SJCRH30 (cell line): ENCODE results near the gene URB1. TPM values are rescaled to one million over a fixed set of nuclear protein-coding genes. Genes with fewer than 3 reads are reported as not detected.

Experiments used
- DNase-seq, 2 experiments: peaks; one replicate each; pipeline ENCODE4 v3.0.0-alpha.2; 2015 to 2020
- H3K27ac ChIP-seq: fragments of 250-450 bp; sonication (Bioruptor Pico); 2 replicates; pipeline ENCODE4 v1.5.1; 2020; ENCODE audit warnings: mild to moderate bottlenecking, moderate library complexity
- H3K27me3 ChIP-seq: fragments of 250-450 bp; sonication (Bioruptor Pico); 2 replicates; pipeline ENCODE4 v1.5.1; 2020; ENCODE audit warnings: mild to moderate bottlenecking, moderate library complexity
- H3K36me3 ChIP-seq: fragments of 250-450 bp; sonication (Bioruptor Pico); 2 replicates; pipeline ENCODE4 v1.5.1; 2020; ENCODE audit warnings: mild to moderate bottlenecking, moderate library complexity
- H3K4me1 ChIP-seq: fragments of 250-450 bp; sonication (Bioruptor Pico); 2 replicates; pipeline ENCODE4 v1.5.1; 2020; ENCODE audit warnings: mild to moderate bottlenecking, moderate library complexity
- H3K4me3 ChIP-seq: fragments of 250-450 bp; sonication (Bioruptor Pico); 2 replicates; pipeline ENCODE4 v1.5.1; 2020; ENCODE audit warnings: mild to moderate bottlenecking, moderate library complexity
- H3K9me3 ChIP-seq: fragments of 250-450 bp; sonication (Bioruptor Pico); replicated peaks from 2 replicates; pipeline ENCODE4 v1.5.1; 2020; ENCODE audit warnings: mild to moderate bottlenecking, moderate library complexity
- total RNA-seq: library from RNA; depleted of rRNA; stranded (reverse); fragments of >200 nt; shearing (Covaris generic); gene quantifications from 2 replicates; pipeline ENCODE4 v1.2.3, GENCODE V29; 2014

URB1 gene
- total RNA-seq, 1 experiment from 2014 or later, result 21.8 TPM

DNA sequence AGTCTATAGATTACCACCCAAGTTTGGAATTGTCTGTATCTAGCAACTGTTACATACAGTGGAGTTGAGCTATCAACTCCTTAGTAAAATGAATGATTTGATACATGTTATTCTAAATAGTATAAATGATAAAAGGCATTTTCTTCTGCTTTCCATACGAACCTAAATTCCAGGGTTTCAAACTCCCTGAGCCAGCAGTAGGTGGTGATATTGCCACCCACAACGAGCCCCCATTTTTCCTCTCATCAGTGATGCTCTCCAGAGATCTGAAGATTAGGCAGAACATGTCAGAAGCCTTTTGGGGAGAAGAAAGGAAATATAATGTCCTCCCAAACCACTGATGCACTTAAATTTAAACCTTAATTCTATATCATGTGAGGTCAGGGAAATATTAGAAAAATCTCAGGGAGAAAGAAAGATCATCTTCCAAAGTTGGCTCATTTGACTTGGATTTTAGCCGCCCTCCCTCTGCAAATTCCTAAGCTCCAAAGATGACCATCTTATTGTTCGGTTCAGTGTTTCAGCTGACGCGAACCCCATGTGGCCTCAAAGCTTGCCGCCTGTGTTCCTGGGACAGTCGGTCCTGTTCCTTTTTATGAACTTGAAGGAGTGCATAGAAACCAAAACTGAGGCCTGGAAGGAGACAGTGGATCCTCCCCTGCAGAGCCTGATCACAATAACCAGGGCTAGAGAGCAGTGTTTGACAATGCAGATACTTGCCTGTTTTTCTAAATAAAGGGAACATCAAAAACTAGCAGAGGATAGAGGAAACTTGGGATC is 22.0 kb upstream of the URB1 start:
- Histone ChIP-seq H3K4me3 (no peak overlapping the region), H3K9me3 (no peaks in the 10 kb centered on the region), H3K36me3 (no peaks in the 10 kb centered on the region), H3K27me3 (peaks cover 3% of the 10 kb centered on the region; the same call in 1 of the 2 replicates), H3K4me1 (no peaks in the 10 kb centered on the region), H3K27ac (no peak overlapping the region)
- peak in 1 of 2 experiments; percentile 44 for DNase-seq

DNA sequence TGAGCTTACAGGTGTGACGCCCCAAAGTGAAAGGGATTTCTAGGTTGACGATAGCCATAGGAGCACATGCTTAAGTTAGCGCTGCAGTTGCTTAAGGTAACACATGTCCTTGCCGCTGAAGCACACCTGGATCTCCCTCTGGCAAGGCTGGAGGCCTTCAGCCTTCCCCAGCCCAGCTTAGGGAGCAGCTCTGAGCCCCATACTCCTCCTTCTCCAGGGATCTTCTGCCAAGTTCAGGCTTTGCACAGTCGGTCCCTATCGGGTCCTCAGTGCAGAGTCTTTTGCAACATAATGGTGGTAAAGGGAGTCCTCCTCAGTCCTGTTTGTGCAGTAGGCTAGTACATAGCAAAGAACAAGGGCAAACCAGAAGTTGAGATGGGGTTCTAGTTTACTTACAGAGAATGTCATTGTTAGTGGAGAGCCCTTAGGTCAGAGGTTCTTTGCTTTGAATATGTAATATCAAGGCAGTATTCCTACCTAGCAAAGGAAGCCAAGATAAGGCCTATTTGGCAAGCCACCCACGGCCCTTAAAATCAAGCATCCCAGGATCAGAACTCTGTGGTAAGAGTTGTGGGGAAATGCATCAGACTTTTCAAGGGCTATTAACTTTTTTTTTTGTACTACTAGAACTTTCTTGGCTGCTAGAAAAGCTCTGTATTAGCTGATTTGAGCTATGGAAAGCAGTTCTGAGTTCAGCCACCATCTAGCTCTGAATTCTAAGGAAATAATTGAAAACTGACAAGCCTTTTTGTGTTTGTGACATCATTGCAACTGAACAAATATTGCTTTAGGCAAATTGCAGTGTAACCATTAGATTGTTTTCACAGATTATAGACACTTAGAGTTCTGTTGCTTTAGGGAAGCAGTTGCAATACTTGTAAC is 21.1 kb upstream of the URB1 start:
- no peaks in the 10 kb centered on the region for H3K4me1 ChIP-seq
- no peaks in the 10 kb centered on the region for H3K9me3 ChIP-seq
- no peak overlapping the region for H3K4me3 ChIP-seq
- no peak for DNase-seq
- no peak overlapping the region for H3K27ac ChIP-seq
- H3K36me3 ChIP-seq, result no peaks in the 10 kb centered on the region
- peaks cover 3% of the 10 kb centered on the region; the same call in 1 of the 2 replicates for H3K27me3 ChIP-seq

DNA sequence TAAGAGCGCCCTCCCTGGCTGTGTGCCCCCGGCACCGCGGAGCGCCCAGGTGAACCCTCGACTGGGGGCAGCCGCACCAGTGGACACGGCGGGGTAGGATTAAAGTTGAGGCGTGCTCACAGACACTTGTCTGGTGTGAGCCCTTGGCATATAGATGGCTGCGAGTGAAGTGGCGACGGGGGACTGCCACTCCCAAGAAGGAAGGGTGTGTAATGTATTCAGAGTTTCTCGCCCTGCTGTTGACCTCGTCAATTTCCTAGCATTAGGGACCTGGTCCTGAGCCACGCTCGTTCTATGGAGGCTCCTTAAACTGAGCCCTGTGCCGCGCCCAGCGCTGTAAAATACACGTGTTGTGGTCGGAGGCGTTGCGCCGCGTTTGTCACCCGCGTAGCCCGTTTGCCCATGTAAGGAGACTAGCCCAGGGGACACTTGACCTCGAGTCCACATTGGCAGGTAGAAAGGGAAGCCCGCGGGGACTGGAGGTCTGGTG is 20.2 kb upstream of the URB1 start:
- Histone ChIP-seq H3K9me3 (no peaks in the 10 kb centered on the region), H3K27me3 (peaks cover 3% of the 10 kb centered on the region; the same call in 1 of the 2 replicates), H3K4me3 (no peak overlapping the region), H3K36me3 (no peaks in the 10 kb centered on the region), H3K27ac (no peak overlapping the region), H3K4me1 (no peaks in the 10 kb centered on the region)
- no peak for DNase-seq

DNA sequence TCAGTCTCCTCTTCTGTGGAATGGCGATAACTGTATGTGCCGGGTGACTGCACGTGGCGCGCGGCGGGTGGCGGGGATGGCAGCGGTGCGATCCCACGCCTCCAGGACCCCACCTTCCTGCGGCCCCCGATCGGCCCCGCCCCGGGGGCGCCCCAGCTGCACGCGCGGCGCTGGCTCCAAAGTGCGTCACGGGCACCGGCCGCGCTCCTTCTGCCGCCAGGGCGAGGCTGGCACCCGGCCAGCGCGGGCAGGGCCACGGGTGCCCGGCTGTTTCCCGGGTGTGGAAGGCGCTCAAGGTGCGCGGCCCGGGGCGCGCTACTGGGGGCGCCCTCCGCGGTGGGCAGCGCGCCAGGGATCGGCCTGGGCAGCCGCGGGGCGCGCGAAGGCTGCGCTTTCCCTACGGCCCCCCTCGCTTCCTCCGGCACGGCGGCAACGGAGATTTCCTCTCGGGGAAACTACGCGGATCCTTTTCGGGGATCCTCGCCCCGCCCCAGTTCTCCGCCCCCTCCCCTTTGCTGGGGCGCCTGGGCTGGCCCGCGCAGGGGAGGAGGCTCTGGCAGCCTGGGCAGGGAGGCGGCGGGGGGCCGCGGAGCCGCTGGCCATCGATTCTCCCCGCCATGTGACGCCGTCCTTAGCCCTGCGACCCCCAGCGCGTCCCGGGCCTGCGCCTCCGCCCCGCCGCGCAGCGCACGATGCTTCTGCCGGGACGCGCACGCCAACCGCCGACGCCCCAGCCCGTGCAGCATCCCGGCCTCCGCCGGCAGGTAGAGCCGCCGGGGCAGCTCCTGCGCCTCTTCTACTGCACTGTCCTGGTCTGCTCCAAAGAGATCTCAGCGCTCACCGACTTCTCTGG is 19.6 kb upstream of the URB1 start, which contains the start of gene EVA1C:
TSS of gene EVA1C (plus strand) at position 545 of the 853 bp plus-strand sequence. CDS start at position 693, 148 bp downstream.
- Histone ChIP-seq H3K9me3 (no peaks in the 10 kb centered on the region), H3K4me1 (no peaks in the 10 kb centered on the region), H3K27ac (no peak within 1 kb of the TSS), H3K36me3 (no peaks in the 10 kb centered on the region), H3K27me3 (peaks cover 3% of the 10 kb centered on the region), H3K4me3 (peak within 1 kb of the TSS; percentile 63)
- DNase-seq, result peak; percentile 18 to 26

DNA sequence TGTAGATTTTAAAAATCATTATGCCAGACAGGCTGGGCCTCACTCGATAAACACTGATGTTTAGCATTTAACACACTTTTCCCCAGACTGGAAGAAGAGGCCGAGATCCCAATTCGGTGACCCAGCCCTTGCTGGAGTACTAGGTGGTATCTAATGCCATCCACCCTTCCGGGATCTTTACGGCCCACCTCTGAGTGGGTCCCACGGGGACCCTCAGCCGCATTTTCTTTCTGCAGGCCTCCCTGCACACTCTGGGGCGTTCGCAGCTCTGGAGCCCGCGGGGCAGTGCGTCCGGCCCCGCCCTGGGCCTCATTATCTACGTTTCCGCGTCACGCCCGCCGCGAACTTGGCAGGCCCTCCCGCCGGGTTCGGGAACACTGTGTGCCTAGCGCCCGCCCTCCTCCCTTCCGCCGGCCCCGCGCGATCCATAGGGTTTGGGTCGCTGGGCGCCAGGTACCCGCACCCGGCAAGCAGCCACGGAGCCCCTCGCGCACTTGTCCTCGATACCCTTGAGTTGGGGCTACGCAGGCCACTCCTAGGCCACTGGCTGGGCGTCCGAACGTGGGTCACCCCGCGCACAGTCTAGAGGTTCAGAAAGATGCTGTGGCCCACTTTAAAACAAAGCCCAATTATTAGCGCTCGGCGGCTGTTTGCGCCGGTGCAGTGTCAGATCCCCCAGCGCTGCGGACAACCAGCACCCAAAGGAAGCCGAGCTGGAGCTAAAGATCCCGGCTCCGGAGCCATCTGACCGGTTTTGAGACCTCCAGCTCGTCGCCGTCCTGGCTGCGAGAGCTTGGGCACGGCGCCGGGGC is 18.7 kb upstream of the URB1 start:
- H3K4me3 ChIP-seq, result peak overlapping the region; percentile 63
- no peaks in the 10 kb centered on the region for H3K36me3 ChIP-seq
- no peaks in the 10 kb centered on the region for H3K4me1 ChIP-seq
- peaks cover 3% of the 10 kb centered on the region for H3K27me3 ChIP-seq
- peak; percentile 51 to 57 for DNase-seq
- no peak overlapping the region for H3K27ac ChIP-seq
- H3K9me3 ChIP-seq, result no peaks in the 10 kb centered on the region

DNA sequence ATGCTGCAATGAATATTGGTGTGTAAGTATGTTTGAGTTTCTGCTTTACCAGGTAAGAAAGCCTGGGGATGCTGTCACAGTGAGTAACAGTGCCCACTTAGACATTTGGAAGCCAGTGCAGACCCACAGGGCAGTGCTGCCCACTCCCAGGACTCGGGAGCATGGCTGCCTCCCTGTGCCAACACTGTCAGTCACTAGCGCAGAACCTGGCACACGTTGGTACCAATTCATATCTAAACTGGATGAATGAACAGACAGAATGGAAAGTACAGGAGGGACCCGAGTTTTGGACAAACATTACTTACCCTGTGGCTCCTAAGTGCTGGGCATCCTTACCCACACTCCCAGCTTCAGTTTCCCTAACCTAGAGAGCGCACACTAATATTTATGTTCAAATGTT is 18.1 kb upstream of the URB1 start:
- Histone ChIP-seq H3K27me3 (peaks cover 3% of the 10 kb centered on the region), H3K27ac (no peak overlapping the region), H3K36me3 (no peaks in the 10 kb centered on the region), H3K4me1 (no peaks in the 10 kb centered on the region), H3K4me3 (peak overlapping the region; percentile 63), H3K9me3 (no peaks in the 10 kb centered on the region)
- DNase-seq, result no peak

DNA sequence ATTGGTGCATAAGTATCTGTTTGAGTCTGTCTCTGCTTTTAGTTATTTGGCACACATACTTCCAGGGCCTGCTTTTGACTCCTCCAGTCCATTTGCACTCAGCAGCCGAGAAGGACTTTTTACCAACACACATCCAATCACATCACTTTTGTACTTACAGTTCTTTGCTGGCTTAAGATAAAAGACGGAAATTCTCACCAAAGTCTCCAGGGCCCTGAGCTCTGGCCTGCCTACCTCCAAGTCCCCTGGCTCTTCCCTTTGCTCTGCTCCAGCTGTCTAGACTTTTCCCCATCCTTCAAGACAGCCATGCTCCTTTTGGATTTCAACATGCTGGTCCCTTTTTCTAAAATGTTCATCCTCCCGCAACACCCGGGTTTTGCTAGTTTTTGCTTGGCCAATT is 17.5 kb upstream of the URB1 start:
- no peak overlapping the region for H3K4me3 ChIP-seq
- no peaks in the 10 kb centered on the region for H3K9me3 ChIP-seq
- H3K36me3 ChIP-seq, result no peaks in the 10 kb centered on the region
- H3K27ac ChIP-seq, result no peak overlapping the region
- H3K27me3 ChIP-seq, result peaks cover 3% of the 10 kb centered on the region
- no peaks in the 10 kb centered on the region for H3K4me1 ChIP-seq
- no peak for DNase-seq

DNA sequence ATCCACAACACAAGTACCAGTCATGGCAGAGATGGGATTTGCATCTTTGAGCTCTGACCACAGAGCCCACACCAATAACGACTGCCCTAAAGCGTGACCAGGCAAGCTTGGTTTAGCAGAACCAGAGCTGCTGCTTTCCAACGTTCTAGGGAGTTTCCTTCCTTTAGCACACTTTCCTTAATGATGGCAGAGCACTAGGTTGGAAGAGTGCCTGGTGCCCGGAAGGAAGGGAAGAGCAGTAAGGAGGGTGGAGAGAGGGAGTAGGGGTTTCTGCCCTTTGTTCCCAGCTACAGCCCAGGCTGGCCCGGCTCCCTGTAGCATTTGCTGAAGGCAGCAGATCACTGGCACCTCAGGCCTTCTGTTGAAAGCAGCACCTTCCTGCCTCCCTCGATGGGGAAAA is 13.6 kb upstream of the URB1 start:
- no peaks in the 10 kb centered on the region; the same call in 1 of the 2 replicates for H3K4me1 ChIP-seq
- no peak overlapping the region for H3K27ac ChIP-seq
- H3K36me3 ChIP-seq, result no peaks in the 10 kb centered on the region
- DNase-seq, result no peak
- H3K9me3 ChIP-seq, result no peaks in the 10 kb centered on the region
- no peak overlapping the region for H3K4me3 ChIP-seq
- H3K27me3 ChIP-seq, result peaks cover 5% of the 10 kb centered on the region; the same call in 1 of the 2 replicates

DNA sequence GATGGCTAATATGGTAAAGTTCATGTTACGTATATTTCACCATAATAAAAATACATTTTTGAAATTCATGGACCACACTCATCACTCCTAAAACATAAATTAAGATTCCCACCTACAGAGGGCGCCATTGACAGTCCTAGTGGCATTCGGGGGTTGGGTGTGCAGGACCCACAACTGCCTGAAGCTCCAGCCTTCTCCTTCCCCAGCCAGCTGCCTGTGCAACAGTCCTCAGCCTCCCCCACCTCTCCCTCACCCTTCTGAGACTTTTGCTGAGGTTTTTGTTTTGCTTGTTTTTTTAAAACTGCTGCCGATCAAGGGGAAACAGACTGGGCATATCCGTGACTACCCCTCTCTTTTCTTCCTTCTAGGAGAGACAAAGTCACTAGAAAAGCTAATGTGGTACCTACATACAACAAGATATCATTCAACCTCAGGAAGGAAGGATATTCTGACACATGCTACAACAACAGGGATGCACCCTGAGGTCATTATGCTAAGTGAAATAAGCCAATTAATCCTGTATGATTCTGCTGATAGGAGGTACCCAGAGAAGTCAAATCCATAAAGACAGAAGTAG is 10.5 kb upstream of the URB1 start:
- Histone ChIP-seq H3K36me3 (no peaks in the 10 kb centered on the region), H3K4me3 (no peak overlapping the region), H3K9me3 (no peaks in the 10 kb centered on the region), H3K27ac (no peak overlapping the region), H3K4me1 (no peaks in the 10 kb centered on the region; the same call in 1 of the 2 replicates), H3K27me3 (peaks cover 5% of the 10 kb centered on the region; the same call in 1 of the 2 replicates)
- DNase-seq, result peak; percentile 68 to 85

DNA sequence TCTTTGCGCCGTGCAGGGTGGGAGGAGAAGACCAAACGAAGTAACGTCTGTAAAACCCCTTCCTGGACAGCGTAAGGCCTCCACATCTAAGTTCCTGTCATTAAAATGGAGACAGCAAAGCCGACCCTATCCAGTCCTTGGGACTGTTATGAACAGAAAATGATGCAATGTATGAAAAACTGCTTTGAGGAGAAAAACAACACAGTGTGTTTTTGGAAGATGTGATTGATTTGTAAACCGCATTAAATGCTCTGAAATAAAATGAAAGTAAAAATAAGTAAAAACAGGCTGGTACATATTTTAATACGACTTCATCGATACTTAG is 827 bp upstream of the URB1 start:
- H3K36me3 ChIP-seq, result peaks cover 8% of the 10 kb centered on the region; the same call in 1 of the 2 replicates
- no peaks in the 10 kb centered on the region for H3K27me3 ChIP-seq
- no peaks in the 10 kb centered on the region for H3K4me1 ChIP-seq
- H3K4me3 ChIP-seq, result peak overlapping the region; percentile 96
- no peak overlapping the region for H3K27ac ChIP-seq
- no peak for DNase-seq
- no peaks in the 10 kb centered on the region for H3K9me3 ChIP-seq

DNA sequence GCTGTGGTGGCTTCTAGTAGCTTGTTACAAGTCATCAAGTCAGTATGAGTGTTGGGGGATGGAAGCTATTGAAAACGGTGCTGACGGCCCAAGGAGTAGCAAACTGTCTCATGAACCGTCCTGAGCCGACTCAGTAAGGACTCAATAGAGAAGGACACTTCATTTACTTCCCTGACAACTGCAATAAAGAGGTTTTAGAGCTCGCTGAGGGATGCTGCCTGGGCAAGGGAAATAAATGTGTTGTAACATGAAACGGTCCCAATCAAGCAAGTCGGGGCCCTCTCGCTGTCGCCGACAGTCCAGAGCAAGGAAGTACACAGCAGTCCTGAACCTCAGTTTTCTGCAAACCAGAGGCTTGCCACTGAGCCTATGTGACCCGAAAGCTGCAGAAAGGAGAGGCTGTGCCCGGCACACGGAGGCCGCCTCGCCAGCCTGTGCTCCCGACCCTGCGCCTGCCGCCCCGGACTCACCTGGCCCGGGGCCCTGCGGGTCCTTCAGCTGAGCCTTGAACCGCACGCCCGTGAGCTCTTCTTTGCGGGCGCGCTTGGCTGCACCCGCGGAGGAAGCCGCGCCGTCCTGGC is 423 bp downstream of the URB1 start:
- no peaks in the 10 kb centered on the region for H3K9me3 ChIP-seq
- H3K36me3 ChIP-seq, result peaks cover 12% of the 10 kb centered on the region; the same call in 1 of the 2 replicates
- H3K27ac ChIP-seq, result peak overlapping the region; percentile 17; the same call in 1 of the 2 replicates
- no peaks in the 10 kb centered on the region for H3K4me1 ChIP-seq
- peak overlapping the region; percentile 96 for H3K4me3 ChIP-seq
- H3K27me3 ChIP-seq, result no peaks in the 10 kb centered on the region
- DNase-seq, result peak in 1 of 2 experiments; percentile 18

DNA sequence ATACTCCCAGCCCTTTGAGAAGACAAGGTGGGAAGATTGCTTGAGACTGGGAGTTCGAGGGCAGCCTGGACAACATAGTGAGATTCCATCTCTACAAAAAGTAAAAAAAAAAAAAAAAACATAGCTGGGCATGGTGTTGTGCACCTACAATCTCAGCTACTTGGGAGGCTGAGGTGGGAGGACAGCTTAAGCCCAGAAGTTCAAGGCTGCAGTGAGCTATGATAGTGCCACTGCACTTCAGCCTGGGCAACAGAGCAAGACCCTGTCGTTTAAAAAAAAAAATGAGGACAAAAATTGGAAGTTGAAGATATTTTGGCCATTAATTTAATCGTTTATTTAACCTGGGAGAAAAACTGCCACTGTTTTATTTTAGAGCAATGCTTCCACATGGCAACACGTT is 1.1 kb downstream of the URB1 start:
- Histone ChIP-seq H3K9me3 (no peaks in the 10 kb centered on the region), H3K27ac (no peak overlapping the region), H3K4me3 (peak overlapping the region; percentile 96), H3K4me1 (no peaks in the 10 kb centered on the region), H3K36me3 (peaks cover 12% of the 10 kb centered on the region; the same call in 1 of the 2 replicates), H3K27me3 (no peaks in the 10 kb centered on the region)
- no peak for DNase-seq
